Measurements from ENCODE around the gene CDON. TPM values are rescaled to one million over a fixed set of nuclear protein-coding genes. Genes with fewer than 3 reads are reported as not detected.

The CDON gene
- total RNA-seq, 1 experiment from 2014 or later: 17.2 TPM

GRCh38 chr11:125922156-125922555 lies 140.5 kb downstream of the CDON start:
- H2AFZ ChIP-seq (ENCODE audit: low read length): no peak overlapping the region
- Mint-ChIP-seq H3K27me3 (ENCODE audit: low read depth) (peaks cover 3% of the 10 kb centered on the region), H3K27ac (no peak overlapping the region), H3K36me3 (ENCODE audit: insufficient read depth in 1 of 3, low read depth in 3 of 3) (no peaks in the 10 kb centered on the region), H3K9me3 (no peaks in the 10 kb centered on the region; a peak in 1 of 5 replicates), H3K4me3 (no peak overlapping the region), H3K4me1 (peaks cover 14 to 17% of the 10 kb centered on the region in 2 experiments)
- no peak overlapping the region for H4K91ac ChIP-seq (ENCODE audit: insufficient read length, low read depth, low read length)
- WGBS (ENCODE audit: extremely low coverage, insufficient read length, low lambda C conversion rate): no CpG with 5 or more reads among the region's 3 CpGs
- no peak overlapping the region for H4K8ac ChIP-seq (replicated peaks; ENCODE audit: insufficient read length, low read depth, low read length)
- H3K4me2 ChIP-seq (ENCODE audit: insufficient read depth, insufficient read length, low read length): no peak overlapping the region
- no peak overlapping the region for H3K27ac ChIP-seq (ENCODE audit: insufficient read length, low read depth, low read length)
- no peak overlapping the region for H3K56ac ChIP-seq (ENCODE audit: insufficient read length, low read depth, low read length)
- H3K27me3 ChIP-seq (ENCODE audit: insufficient read depth, low read length): no peaks in the 10 kb centered on the region
- no peak overlapping the region for H2BK12ac ChIP-seq (ENCODE audit: insufficient read length, low read depth, low read length)
- H4K5ac ChIP-seq (ENCODE audit: insufficient read length, low read depth, low read length): no peak overlapping the region
- H3K23ac ChIP-seq (ENCODE audit: insufficient read length, low read depth, low read length): no peak overlapping the region
- no peak overlapping the region for H2BK5ac ChIP-seq (ENCODE audit: insufficient read length, low read length)
- no peak overlapping the region for H2BK120ac ChIP-seq (ENCODE audit: low read depth, low read length, poor library complexity, severe bottlenecking)
- no peak overlapping the region for H3K9ac ChIP-seq (ENCODE audit: extremely low read depth, insufficient read length, low read length)
- no peaks in the 10 kb centered on the region for H3K79me2 ChIP-seq (ENCODE audit: insufficient read depth, low read length)
- H3K14ac ChIP-seq (ENCODE audit: insufficient read depth, low read length): no peak overlapping the region
- H3K4ac ChIP-seq (ENCODE audit: low read depth, low read length): no peak overlapping the region
- no peaks in the 10 kb centered on the region for H3K79me1 ChIP-seq (ENCODE audit: insufficient read depth, low read depth, low read length, poor library complexity, severe bottlenecking)
- H3K9me3 ChIP-seq (ENCODE audit: control insufficient read depth, low read depth, low read length): no peaks in the 10 kb centered on the region
- no peaks in the 10 kb centered on the region for H4K20me1 ChIP-seq (ENCODE audit: control insufficient read depth, insufficient read depth, insufficient read length)
- H3T11ph ChIP-seq (ENCODE audit: low read length): no peak overlapping the region
- H2AK5ac ChIP-seq (ENCODE audit: insufficient read length, low read length): no peak overlapping the region
- TF ChIP-seq, protein P1, sequence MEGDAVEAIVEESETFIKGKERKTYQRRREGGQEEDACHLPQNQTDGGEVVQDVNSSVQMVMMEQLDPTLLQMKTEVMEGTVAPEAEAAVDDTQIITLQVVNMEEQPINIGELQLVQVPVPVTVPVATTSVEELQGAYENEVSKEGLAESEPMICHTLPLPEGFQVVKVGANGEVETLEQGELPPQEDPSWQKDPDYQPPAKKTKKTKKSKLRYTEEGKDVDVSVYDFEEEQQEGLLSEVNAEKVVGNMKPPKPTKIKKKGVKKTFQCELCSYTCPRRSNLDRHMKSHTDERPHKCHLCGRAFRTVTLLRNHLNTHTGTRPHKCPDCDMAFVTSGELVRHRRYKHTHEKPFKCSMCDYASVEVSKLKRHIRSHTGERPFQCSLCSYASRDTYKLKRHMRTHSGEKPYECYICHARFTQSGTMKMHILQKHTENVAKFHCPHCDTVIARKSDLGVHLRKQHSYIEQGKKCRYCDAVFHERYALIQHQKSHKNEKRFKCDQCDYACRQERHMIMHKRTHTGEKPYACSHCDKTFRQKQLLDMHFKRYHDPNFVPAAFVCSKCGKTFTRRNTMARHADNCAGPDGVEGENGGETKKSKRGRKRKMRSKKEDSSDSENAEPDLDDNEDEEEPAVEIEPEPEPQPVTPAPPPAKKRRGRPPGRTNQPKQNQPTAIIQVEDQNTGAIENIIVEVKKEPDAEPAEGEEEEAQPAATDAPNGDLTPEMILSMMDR (conservative IDR thresholded peaks at IDR 0.05): no peak
- no peaks in the 10 kb centered on the region for H3K23me2 ChIP-seq (ENCODE audit: insufficient read length, low read depth, low read length, poor library complexity, severe bottlenecking)
- H2BK20ac ChIP-seq (ENCODE audit: low read depth, low read length, poor library complexity, severe bottlenecking): no peak overlapping the region
- no peaks in the 10 kb centered on the region for H3K4me1 ChIP-seq (ENCODE audit: insufficient read depth, low read length)
- H3K18ac ChIP-seq (ENCODE audit: insufficient read length, low read depth, low read length): no peak overlapping the region
- no peak for DNase-seq
- H2BK15ac ChIP-seq (ENCODE audit: low read depth, low read length): no peak overlapping the region

All from H9 (cell line).